ENCODE data around the gene HTR4. TPM values are rescaled to one million over a fixed set of nuclear protein-coding genes. Genes with fewer than 3 reads are reported as not detected.

Gene HTR4
- polyA plus RNA-seq, 1 donor (not counting 4 experiments of a cell fraction or from before 2014, with no cell fraction given), result not detected

- no peak overlapping the region for H2AFZ ChIP-seq (ENCODE audit: control insufficient read depth, low read length)
- no peak overlapping the region for H3K27ac ChIP-seq (ENCODE audit: control insufficient read depth, insufficient read depth, low read length)
- no peaks in the 10 kb centered on the region for H3K36me3 ChIP-seq (ENCODE audit: control insufficient read depth in 2 of 2, extremely low read depth in 1 of 2, insufficient read depth in 2 of 2, low read length in 2 of 2)
- peaks cover 12% of the 10 kb centered on the region for H3K4me1 ChIP-seq (ENCODE audit: control insufficient read depth, extremely low read depth, insufficient read depth, low read length)
- TF ChIP-seq, protein P1, sequence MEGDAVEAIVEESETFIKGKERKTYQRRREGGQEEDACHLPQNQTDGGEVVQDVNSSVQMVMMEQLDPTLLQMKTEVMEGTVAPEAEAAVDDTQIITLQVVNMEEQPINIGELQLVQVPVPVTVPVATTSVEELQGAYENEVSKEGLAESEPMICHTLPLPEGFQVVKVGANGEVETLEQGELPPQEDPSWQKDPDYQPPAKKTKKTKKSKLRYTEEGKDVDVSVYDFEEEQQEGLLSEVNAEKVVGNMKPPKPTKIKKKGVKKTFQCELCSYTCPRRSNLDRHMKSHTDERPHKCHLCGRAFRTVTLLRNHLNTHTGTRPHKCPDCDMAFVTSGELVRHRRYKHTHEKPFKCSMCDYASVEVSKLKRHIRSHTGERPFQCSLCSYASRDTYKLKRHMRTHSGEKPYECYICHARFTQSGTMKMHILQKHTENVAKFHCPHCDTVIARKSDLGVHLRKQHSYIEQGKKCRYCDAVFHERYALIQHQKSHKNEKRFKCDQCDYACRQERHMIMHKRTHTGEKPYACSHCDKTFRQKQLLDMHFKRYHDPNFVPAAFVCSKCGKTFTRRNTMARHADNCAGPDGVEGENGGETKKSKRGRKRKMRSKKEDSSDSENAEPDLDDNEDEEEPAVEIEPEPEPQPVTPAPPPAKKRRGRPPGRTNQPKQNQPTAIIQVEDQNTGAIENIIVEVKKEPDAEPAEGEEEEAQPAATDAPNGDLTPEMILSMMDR (optimal IDR thresholded peaks at IDR 0.05 in 1 of 3, IDR thresholded peaks at IDR 0.05 in 1 of 3, conservative IDR thresholded peaks at IDR 0.05 in 1 of 3; ENCODE audit: extremely low read depth in 1 of 3, insufficient read depth in 2 of 3, low read length in 3 of 3), result no peak
- no peak for TF ChIP-seq EZH2 (IDR thresholded peaks at IDR 0.05; ENCODE audit: low read length)
- H3K9me3 ChIP-seq (ENCODE audit: control insufficient read depth, low read depth, low read length), result no peaks in the 10 kb centered on the region
- no peaks in the 10 kb centered on the region for H4K20me1 ChIP-seq (ENCODE audit: control insufficient read depth, extremely low read depth, insufficient read depth, low read length)
- DNase-seq (ENCODE audit: low read depth, low spot score) (peak; percentile 36), FAIRE-seq (peak; percentile 85)
- H3K4me2 ChIP-seq (ENCODE audit: control insufficient read depth, extremely low read depth, insufficient read depth, low read depth, low read length), result peak overlapping the region; percentile 33
- H3K9ac ChIP-seq (ENCODE audit: control insufficient read depth, extremely low read depth, insufficient read depth, low read length), result no peak overlapping the region
- H3K4me3 ChIP-seq (ENCODE audit: control insufficient read depth in 2 of 3, extremely low read depth in 1 of 3, insufficient read depth in 2 of 3, low read depth in 1 of 3, low read length in 3 of 3), result no peak overlapping the region
- dilution Hi-C loops (cut with MboI; ENCODE audit: extremely low pct_ligation_motif_present, low sequenced_read_pairs), result no loop called here
- H3K27me3 ChIP-seq (ENCODE audit: control insufficient read depth, extremely low read depth, insufficient read depth, low read length), result no peaks in the 10 kb centered on the region
- H3K79me2 ChIP-seq (ENCODE audit: control insufficient read depth, insufficient read depth, low read length), result no peaks in the 10 kb centered on the region
- H3K9me1 ChIP-seq (ENCODE audit: control insufficient read depth, extremely low read depth, insufficient read depth, low read length), result no peaks in the 10 kb centered on the region
Observed at GRCh38 chr5:148556835-148557234, 97.5 kb downstream of the HTR4 start.

DNA sequence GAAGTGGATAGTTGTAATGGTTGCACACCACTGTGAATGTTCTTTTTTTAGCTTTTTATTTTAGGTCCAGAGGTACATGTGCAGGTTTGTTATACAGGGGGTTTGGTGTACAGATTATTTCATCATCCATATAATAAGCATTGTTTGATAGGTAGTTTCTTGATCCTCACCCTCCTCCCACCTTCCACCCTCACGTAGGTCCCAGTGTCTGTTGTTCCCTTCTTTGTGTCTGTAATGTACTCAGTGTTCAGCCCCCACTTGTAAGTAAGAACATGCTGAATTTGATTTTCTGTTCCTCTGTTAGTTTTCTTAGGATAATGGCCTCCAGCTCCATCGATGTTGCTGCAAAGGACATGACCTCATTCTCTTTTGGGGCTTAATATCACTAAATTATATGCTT is 99.7 kb downstream of the HTR4 start:
- Histone ChIP-seq H2AFZ (ENCODE audit: control insufficient read depth, low read length) (no peak overlapping the region), H3K4me2 (ENCODE audit: control insufficient read depth, extremely low read depth, insufficient read depth, low read depth, low read length) (no peak overlapping the region), H3K4me1 (ENCODE audit: control insufficient read depth, extremely low read depth, insufficient read depth, low read length) (peaks cover 12% of the 10 kb centered on the region), H3K27ac (ENCODE audit: control insufficient read depth, insufficient read depth, low read length) (no peak overlapping the region), H3K79me2 (ENCODE audit: control insufficient read depth, insufficient read depth, low read length) (no peaks in the 10 kb centered on the region), H3K9me3 (ENCODE audit: control insufficient read depth, low read depth, low read length) (no peaks in the 10 kb centered on the region), H3K36me3 (ENCODE audit: control insufficient read depth in 2 of 2, extremely low read depth in 1 of 2, insufficient read depth in 2 of 2, low read length in 2 of 2) (no peaks in the 10 kb centered on the region), H3K9ac (ENCODE audit: control insufficient read depth, extremely low read depth, insufficient read depth, low read length) (no peak overlapping the region), H3K4me3 (ENCODE audit: control insufficient read depth in 2 of 3, extremely low read depth in 1 of 3, insufficient read depth in 2 of 3, low read depth in 1 of 3, low read length in 3 of 3) (no peak overlapping the region), H3K9me1 (ENCODE audit: control insufficient read depth, extremely low read depth, insufficient read depth, low read length) (no peaks in the 10 kb centered on the region), H3K27me3 (ENCODE audit: control insufficient read depth, extremely low read depth, insufficient read depth, low read length) (no peaks in the 10 kb centered on the region), H4K20me1 (ENCODE audit: control insufficient read depth, extremely low read depth, insufficient read depth, low read length) (no peaks in the 10 kb centered on the region)
- no peak for TF ChIP-seq EZH2 (IDR thresholded peaks at IDR 0.05; ENCODE audit: low read length)
- TF ChIP-seq, protein P1 (optimal IDR thresholded peaks at IDR 0.05 in 1 of 3, IDR thresholded peaks at IDR 0.05 in 1 of 3, conservative IDR thresholded peaks at IDR 0.05 in 1 of 3; ENCODE audit: extremely low read depth in 1 of 3, insufficient read depth in 2 of 3, low read length in 3 of 3), result no peak
- no peak for FAIRE-seq
- dilution Hi-C loops (cut with MboI; ENCODE audit: extremely low pct_ligation_motif_present, low sequenced_read_pairs), result no loop called here
- DNase-seq (ENCODE audit: low read depth, low spot score), result no peak

Data from keratinocyte (primary cell).